ENCODE results near the gene C3orf52.
A peak's percentile ranks its signal among the peaks of the same experiment; 100 is the strongest.
"Not testable (repeated sequence)": the region's sequence is repeated elsewhere in the genome, so short reads cannot be mapped to it uniquely, and the experiment has no call there.

The C3orf52 gene, protein sequence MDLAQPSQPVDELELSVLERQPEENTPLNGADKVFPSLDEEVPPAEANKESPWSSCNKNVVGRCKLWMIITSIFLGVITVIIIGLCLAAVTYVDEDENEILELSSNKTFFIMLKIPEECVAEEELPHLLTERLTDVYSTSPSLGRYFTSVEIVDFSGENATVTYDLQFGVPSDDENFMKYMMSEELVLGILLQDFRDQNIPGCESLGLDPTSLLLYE

DNA sequence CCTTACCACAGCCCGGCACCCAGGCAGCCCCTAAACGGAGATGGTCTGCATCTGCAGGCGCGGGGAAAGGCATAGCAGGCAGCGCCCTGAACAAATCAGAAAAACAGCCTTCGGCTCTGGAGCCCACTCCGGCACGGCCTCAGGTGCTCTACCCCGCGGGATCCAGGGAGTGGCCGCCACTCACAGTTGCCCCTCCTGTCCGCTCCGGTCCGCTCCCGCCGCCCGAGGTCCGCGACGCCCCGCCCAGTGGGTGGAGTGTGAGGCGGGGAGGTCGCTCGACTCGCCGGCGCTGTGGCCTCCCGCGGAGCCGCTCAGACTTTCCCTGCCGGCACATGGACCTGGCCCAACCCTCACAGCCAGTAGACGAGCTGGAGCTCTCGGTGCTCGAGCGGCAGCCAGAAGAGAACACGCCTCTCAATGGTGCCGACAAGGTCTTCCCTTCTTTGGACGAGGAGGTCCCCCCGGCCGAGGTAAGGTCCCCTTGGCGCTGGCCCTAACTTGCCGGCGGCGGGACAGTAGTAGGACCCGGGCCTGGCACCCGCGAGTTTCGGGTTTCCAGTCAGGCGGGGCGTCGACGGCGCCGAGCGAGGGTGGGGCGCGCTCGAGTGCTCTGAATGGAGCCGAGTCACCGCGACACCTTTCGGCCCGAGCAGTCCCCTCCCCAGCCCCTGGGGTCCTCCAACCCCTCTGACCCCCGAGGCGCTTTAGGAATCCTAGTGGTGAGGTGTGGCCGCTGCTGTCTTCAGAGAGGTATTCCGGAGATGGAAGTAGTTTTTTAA, at the start of gene C3orf52:
Gene C3orf52 (plus strand): TSS at position 314 of the 779 bp plus-strand sequence. CDS start 19 bp downstream, at position 333.
- peak; percentile 98 for DNase-seq

DNA sequence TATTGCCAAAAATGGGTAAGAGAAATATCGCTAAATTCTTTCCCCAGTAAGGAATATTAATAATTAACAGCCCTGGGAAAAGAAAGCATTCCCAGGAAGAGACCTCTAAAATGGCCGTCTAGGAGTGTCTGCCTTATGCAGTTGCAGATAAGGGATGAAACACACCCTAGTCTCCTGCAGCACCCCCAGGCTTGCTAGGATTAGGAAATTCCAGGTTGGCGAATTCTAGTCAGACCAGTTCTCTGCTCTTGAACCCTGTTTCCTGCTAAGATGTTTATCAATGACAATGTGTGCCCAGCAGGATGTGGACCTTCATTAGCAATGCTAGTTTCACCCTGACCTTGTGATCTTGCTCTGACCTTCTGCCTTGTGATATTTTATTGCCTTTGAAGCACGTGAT, 49.0 kb upstream of the C3orf52 start:
- DNase-seq = not testable (repeated sequence)

DNA sequence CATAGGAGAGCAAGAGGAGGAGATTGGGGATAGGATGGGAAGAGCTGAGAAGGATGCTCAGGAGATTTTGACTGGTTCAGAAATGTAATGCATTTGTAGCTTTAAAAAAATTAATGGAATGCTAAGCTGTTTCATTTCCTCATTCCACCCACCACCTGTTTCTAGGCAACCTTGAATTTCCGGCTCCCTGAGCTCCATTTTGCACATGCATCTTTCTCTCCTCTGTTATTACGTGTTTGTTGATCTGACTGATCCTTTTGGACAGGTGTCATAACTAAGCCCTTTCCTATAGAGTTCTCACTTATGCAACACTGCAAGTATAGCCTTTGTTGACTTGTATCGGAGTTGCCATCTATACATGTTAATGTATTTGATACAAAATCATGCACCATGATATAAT, 47.3 kb upstream of the C3orf52 start:
- DNase-seq = peak; percentile 62

DNA sequence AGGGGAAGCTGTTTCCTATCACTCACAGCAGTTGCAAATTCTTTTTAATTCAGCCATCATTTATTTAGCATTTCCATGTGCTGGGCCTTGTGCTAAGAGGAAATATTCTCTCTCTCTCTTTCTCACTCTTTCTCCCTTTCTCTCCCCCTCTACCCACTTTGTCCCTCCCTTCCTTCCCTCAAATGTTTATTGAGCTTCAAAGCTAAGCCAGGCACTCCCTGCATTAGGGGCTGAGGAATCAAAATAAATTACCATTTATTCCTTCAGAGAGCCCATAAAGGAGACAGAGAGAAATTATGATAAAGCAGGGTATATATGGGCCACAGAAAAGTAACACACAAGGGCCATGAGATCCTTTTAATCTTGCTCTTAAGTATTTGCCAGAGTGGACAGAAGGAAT, 44.9 kb upstream of the C3orf52 start:
- no peak for DNase-seq

DNA sequence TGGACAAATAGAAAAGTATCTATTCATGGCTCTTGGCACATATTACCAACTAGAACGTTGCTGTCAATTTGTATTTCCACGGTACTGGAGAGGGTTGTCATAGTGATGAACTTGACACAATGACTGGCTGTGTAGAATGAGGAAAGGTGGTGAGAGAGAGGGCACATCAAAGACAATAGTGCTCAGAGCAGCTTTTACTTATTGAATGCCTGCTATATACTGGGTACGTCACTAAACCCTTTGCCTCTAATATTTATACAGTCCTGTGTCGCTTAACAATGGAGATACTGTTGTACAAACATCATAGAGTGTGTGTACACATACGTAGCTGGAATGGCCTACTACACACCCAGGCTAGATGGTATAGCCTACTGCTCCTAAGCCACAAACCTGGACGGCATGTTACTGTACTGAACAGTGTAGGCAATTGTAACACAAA, 43.3 kb upstream of the C3orf52 start:
- DNase-seq = peak; percentile 100

DNA sequence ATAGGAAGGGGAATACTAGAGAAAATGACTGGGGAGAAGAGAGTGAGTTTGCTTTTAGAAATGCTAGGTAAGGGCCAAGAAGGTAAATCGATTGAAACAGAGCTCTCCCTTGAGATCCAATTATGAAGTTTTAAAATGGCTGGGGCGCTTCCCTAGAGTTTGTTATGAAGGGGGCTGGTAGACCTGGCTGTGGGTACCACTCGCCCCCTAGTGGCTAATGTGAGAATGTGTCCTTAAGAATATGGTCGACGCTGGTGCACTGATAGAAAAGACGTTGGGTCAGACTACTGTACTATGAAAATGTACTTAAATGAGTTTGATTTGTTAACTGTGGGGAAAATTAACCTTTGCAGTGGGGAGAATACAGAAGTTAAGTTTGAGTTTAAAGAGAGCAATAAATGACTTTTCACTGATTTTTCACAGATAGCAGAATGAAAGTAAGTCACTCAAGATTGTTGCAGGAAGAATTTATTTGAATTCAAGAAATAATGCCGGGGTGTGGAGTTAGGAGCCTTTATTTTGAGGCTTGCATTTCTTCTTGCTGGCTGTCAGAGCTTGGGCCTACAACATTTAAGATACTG, 42.5 kb upstream of the C3orf52 start:
- peak; percentile 96 for DNase-seq

DNA sequence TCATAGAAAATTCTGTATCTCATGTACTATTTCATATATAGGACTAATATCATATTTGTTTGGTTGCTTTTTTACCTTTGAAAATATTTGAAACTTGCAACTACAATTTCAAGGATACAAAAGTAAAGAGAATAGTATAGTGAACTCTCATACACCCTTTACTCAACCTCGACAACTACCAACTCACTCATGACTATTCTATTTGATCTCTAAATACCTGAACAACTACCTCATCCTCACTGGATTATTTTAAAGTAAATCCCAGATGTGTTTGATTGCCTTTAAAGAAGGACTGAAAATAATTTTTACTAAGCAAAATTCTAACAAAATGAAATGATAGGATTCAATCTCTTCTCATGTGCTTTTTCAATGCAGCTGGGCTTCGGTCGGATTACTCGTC, 39.6 kb upstream of the C3orf52 start:
- DNase-seq = no peak

DNA sequence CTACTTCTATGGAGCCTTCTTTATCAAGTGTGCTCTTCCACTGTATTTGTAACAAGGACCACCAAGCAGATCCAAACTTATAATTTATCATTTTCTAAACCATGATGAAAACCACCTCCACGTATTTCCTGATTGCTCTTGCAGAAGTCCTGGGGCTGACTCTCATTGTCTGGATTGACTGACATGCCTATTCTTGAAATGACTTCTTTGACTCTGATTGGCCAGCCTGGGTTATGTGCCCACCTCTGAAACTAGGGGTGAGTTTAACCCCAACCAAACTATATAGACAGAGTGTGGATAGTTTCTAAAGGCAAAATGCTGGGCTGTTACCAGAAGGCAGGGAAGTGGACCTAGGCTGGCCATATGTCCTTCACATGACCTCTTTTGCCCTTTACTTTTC, 38.9 kb upstream of the C3orf52 start:
- no peak for DNase-seq

DNA sequence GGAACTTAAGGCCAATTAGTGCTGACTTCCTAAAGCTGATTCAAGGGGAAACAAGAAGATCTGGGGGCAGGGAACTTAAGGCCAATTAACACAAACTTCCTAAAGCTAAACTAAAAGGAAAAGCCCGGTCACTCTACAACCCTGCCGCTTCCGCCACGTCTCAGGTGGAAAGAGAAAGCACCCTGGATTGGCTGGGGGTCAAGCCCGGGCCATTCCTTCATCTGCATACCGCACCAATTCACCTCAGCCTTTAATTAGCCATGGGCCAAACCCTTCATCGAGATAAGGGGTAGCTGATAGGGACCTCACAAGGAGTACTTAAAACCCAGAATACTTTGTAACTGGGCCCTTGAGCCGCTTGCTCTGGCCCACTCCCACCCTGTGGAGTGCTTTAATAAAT, 37.3 kb upstream of the C3orf52 start:
- DNase-seq = no peak

DNA sequence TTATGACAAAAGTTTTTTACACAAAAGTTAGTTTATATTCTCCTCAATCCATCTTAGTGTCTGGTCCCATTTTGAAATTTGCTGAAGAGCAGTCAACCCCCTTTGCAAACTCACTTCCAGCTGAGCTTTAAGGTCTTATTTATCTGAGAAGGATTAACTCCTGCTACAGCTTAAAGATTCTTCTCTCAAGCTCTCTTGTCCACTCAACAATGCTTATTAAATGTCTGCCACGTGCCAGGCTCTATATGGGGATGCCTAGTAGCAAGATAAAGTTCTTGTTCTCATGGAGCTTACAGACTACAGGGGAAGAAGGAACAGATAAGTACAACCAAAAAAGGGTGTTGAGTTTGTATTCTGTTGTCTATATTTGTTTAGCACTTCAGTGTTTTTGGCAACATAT, 33.0 kb upstream of the C3orf52 start:
- no peak for DNase-seq

DNA sequence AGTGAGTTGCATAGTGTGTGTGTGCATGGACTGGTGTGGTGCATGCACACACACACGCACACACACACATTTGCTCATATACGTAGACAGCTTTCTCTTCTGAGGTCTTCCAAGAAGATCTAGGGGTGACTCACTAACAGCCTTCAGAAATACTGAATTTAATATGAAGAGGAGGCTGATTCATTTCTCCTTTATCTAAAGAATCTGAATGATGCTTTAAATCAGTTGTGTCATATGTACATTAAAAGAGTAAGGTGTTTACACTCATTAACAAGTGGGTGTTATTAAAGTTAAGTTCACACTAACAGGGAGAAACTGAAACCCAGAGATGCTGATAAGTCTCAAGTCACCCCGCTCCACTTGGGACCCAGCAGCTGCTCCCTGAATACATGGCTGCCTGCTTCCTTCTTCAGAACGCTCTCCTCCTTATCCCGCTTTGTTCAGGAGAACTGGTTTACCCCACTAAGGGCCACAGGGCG, 29.7 kb upstream of the C3orf52 start:
- no peak for DNase-seq

DNA sequence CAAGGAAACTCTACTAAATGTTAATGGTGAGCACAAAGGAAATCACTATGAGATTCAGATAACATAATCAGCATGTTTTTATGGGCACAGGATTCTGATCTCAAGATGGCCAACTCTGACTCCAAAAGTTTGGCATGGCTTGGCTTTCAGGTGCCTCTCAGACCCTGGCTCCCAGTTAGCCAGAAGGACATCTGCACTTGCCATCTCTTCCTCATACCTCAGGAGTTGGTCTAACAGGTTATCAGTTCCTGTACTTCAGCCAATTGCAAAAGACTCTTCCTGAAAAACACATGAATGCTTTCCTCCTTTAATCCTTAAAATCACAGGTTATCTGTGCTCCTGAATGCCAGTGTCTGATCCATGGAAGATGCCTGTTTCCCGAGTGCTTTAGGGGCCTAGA, 26.7 kb upstream of the C3orf52 start:
- no peak for DNase-seq

DNA sequence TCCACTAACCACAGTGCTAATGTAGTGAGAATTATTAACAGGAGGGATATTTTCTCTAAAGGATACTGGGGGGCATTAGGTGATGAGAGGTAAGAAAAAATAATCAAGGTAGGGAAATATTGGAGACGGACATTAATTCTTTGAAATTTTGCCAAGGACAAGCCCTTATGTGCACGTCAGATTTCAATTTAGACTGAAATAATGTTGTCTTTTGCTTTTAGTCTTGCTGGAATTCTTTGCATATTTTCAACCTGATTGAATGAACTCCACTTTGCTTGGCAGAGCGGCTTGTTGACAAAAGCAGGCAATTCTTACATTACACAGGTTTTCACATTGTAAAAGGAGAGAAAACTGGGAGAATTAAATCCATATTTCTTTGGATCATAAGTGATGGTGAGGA, 25.0 kb upstream of the C3orf52 start:
- no peak for DNase-seq

DNA sequence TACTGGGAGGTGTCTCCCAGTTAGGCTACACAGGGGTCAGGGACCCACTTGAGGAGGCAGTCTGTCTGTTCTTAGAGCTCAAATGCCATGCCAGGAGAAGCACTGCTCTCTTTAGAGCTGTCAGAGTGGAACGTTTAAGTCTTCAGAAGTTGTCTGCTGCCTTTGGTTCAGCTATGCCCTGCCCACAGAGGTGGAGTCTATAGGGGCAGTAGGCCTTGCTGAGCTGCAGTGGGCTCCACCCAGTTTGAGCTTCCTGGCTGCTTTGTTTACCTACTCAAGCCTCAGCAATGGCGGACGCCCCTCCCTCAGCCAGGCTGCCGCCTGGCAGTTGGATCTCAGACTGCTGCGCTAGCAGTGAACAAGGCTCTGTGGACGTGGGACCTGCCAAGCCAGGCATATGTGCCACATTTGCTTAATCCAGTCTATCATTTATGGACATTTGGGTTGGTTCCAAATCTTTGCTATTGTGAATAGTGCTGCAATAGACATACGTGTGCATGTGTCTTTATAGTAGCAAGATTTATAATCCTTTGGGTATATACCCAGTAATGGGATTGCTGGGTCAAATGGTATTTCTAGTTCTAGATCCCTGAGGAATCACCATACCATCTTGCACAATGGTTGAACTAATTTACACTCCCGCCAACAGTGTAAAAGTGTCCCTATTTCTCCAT, 13.7 kb upstream of the C3orf52 start:
- not testable (repeated sequence) for DNase-seq

DNA sequence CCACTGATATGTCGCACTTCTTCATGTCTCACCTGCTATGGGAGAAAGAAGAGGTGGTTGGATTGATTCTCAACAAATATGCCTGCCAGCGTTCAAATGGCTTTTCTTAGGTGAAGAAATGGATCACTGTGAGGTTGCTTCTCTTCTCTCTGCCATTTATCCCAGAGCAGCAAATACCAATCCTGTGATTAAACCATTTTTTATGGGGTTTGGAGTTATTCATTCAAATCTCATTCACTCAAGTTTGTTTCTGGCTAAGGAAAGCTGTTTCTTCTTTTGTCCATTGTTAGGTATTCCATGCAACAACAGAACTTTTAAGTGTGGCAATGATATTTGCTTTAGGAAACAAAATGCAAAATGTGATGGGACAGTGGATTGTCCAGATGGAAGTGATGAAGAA, 12.2 kb upstream of the C3orf52 start:
- DNase-seq = no peak

DNA sequence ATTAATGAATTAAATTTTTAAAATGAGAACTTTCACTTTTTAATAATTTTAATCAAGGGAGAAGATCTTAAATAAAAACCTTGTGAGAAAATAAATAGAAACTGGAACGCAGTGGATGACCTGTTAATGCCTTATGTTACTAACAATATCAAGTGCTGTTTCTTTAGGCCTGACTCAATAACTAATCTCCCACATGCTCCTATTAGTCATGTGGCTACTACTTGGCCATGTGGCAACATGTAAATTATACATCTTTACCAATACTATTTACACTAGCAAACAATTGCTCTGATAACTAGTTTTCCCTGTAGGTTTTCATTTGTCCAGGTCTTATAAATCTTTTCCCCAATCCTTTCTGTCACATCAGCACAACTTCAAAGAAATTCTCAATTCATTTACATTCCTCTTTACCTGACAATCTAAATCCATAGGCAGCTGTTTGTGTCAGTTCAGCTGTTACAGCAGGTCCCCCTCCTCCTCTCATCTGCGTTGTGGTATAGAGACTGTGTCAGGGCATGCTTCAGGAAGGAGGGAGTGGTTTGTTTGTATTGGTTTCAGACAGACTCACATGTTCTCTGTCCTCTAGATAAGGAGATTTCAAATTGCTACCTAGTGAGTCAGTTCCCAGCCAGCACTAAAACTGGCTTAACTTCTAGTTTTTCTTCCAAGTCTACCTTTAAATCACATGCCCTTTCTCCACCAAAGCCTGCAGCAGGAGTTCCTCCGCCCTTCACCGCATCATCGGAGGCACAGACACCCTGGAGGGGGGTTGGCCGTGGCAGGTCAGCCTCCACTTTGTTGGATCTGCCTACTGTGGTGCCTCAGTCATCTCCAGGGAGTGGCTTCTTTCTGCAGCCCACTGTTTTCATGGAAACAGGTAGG, 11.3 kb upstream of the C3orf52 start:
- DNase-seq = peak; percentile 91

DNA sequence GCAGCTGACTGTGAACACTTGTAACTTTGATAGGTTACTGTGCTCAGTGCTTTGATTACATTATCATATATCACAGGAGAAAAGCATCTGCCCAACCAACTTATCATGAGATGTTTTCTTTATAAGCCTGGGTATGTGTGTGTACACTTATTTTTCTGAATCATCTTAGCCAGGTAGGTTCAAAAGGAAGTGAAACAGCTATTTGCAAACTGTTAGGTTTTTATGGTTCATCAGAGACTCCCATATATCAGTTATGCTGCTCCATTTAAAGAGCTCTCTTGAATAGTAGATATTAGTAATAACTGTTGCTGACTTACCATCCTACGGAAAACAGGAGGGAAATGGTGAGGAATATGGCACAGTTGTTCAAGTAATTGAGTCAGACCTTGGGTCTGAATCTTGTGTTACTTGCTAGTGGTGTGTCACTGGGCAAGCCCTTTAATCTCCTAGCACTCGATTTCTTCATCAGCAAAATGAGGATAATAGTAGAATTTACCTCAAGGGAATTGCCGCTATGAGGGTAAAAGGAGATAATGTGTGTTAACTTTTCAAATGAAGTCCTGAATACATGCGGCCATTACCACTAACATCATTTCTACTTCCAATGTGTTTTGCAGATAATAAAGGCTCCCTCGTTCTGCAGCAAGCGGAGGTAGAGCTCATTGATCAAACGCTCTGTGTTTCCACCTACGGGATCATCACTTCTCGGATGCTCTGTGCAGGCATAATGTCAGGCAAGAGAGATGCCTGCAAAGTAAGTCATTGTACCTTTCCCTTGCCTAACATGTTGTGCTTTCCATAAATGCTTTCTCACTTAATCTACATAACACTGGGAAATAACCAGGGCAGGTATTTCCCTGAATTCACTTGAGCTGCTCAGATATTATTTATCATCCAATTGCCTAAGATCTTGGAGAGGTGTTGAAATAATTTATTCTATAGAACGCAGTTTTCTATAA, 7.8 kb upstream of the C3orf52 start:
- no peak for DNase-seq

DNA sequence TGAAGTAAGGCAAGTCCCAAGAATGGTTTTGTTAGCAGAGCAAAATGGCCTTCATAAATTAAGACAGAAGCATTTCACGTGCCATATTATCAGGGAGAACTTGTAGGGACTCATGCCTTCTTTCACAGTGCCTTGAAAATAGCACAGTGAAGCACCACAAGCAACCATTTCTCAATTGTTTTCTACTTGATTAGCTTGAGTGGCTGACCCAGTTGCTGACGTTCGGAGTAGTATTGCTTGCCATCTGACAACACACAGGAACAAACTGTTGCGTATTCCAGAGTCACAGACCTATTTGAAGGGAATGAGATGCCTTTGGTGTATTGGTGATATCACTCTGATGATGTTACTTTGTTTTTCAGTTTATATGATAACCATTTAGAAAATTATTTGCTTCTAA, 3.0 kb upstream of the C3orf52 start:
- DNase-seq = no peak

DNA sequence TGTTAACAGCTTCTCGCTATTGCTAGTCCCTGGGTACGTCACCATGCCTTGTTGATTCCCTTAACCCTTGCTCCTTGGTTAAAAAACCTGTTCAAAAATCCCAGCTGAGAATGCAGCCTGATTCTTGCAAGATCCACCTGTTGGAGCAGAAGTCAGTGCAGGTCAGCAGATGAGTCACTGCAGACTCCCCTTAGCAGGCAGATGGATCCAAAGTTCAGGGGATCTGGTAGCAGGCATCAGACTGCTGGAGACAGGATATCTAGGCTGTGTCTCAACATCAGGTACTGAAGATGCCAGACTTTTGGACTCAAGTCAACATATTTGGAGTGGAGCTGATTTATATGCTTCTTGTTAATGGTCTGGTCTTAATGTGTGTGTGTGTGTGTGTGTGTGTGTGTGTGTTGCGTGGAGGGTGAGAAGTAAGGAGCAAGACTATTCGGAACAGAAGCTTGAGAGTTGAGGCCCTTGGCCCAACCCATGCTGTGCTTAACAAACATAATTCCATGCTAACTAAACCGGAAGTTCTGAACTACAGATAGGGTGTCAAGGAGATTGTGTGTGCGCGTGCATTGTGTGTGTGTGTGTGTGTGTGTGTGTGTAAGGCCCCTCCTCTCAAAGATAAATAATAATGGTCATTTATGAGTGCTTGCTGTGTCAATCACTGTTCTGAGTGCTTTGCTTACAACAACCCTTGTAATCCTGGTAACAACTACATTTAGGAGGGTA, 1.0 kb upstream of the C3orf52 start:
- DNase-seq = peak; percentile 76

DNA sequence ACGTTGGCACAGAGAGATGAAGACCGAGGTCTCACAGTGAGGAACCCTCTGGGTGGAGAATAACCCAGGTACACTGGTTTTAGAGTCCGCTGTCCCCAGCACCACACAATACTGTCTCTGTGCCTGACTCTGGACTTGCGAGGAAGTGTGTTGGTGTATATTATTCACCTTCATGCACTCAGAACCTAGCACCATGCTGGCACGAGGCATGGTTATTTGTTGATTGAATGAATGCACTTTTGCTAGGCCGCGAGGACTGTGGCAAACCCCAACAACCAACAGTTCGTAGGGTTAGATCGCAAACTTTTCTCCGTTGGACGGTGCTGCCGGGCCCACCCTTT, 484 bp upstream of the C3orf52 start:
- DNase-seq = no peak
